Measurements from ENCODE around the gene TARM1. TPM values are rescaled to one million over a fixed set of nuclear protein-coding genes. Genes with fewer than 3 reads are reported as not detected.

TARM1 gene
- not detected in 2 replicates for total RNA-seq

DNA sequence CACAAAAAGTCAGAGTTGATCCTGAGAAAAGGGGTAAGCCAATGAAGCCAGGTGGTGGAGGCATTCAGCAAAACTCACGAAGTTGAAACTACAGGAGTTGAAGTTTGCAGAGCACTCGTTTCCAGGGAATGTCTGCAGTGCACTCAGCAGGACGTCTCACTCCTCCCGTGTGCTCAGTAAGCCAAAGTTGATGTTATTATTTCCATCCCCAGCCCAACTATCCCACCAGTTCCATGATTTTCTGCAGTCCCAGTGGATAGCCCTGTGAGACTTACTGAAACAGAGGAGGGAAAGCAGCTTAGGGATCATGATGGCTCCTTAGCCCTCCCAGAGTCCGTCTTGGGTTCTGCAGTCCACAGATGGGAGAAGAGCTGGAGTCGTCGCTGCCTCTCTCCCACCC is at the start of gene TARM1:
TSS of gene TARM1 (minus strand) at position 334 of the 400 bp plus-strand sequence. CDS start at position 309, 25 bp downstream.

DNA sequence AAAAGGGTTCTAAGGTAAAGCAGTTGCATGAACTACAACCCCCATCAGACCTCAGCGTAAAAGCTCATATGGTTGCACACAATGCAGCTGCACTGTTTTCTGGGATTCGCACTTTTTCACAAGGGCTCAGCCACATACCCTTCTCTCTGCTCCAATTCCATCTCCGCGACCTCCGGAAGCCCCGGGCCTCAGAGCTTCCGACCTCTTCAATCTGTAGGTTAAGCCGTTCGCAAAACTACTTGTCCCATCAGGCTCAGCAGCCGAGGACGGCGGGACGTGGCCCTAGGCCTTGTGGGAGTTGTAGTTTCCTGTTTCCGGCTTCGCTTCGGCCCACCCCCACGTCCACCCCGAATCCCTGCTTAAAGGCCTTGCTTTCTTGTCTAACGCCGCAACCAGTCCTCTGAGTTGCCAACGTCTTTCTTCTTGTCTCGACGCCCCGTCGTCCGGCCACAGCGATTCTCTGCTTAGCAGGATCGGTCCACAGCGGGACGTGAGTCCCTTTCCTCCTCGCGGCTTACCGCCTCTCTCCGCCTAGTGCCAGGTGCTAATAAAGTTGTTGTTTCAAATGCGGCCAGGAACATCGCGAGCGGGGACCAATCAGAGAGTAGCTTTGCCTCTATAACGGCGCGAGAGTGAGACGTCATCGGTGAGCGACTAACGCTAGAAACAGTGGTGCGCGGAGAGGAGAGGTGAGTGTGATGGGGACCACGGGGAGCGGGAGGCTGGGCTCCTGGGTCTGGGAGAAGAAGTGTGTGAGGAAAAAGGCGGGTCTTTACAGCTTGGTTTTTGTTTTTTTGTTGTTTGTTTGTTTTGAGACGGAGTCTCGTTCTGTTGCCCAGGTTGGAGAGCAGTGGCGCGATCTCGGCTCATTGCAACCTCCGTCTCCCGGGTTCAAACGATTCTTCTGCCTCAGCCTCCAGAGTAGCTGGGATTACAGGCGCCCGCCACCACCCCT is 34.2 kb upstream of the TARM1 start, which contains the start of the genes PRPF31 and TFPT:
TSS of gene PRPF31 (plus strand) at position 646 of the 955 bp plus-strand sequence. CDS start 2,525 bp downstream, outside the sequence.
TSS of gene TFPT (minus strand) at position 549 of the 955 bp plus-strand sequence. CDS start at position 161, 388 bp downstream.

DNA sequence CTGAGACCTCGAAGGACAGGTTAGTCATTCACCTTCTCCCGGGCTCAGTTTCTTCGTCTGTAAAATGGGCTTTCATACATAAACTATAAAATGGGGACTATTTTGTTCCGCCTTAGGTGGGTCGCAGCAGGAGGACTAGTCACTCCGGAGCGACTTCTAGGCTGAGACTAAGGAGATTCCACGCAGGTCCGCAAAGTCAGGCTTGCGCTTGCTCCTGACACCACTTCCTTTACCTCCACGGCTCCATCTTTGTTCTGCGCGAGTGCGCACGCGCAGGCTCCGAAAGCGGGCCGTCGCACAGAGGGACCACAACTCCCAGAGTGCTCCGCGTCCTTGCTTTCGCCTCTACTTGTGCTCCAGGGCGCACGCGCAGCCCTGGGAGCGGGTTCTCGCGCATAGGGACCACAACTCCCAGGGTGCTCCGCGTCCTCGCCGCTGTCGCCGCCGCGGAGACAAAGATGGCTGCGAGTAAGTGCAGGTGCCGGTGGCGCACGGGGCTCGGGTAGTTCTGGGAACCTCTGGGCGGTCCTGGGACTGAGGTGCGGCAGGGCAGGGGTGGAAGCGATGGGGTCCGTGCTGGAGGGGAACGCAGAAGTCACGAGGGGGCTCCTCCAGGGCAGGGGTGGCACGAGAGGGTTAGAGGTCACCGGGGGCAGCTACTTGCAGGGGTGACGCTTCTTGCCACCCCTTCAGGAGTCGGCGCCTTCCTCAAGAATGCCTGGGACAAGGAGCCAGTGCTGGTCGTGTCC is 21.4 kb upstream of the TARM1 start, which contains the start of gene NDUFA3:
TSS of gene NDUFA3 (plus strand) at position 435 of the 749 bp plus-strand sequence. CDS start at position 459, 24 bp downstream.

GRCh38 chr19:54100561-54100960 is 19.4 kb upstream of the TARM1 start, which contains the start of gene OSCAR:
Gene OSCAR, minus strand, starts transcription at chr19:54100803. Its CDS starts 11 bp downstream, at chr19:54100792.

DNA sequence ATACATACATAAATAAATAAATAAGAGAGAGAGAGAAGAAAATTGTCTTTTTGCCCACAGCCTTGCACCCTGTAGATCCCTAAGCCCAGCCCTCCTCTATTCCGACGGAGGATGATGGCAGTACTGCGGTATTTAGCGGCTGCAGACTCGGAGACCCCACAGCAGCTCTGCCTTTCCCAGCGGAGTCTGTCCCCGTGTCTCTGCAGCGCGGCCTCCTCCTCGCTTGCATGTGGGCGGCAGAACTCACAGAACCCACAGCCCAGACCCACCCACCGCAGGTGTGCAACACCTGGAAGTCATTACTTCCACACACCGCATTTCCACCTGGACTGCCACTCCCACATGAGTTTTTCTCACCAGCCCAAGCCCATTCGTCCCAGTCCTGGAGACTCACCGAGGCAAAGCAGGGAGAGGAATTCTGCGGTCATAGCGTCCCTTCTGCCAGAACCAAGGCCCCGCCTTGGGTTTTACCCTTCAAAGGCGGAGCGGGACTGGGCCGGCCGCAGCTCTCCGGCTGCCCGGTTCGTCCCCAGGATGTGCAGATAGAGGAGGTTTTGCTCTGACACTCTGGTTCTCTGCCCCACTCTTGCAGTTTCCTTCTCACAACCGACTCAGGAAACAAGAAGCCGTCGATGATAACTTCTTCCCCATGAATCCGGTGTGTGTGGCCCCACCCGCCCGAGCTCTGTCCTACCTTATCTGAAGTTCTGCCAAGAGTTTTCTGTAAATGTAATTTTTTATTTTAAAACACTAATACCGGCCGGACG is 17.6 kb downstream of the TARM1 start, which contains the start of gene VSTM1:
TSS of gene VSTM1 (minus strand) at position 548 of the 767 bp plus-strand sequence. CDS start at position 428, 120 bp downstream.

Other genes with a start within 250 kb of the TARM1 start
- 169 and 237 TPM in 2 replicates for gene MYADM, start 213.5 kb downstream of the TARM1 start, total RNA-seq
- gene PRKCG, start 199.2 kb downstream of the TARM1 start, total RNA-seq = under 0.01 TPM in 1 of 2 replicates, not detected in the other
- 0.13 and 1.1 TPM in 2 replicates for gene CACNG7, start 172.1 kb downstream of the TARM1 start, total RNA-seq
- under 0.01 and 0.13 TPM in 2 replicates for gene CACNG8, start 118.4 kb downstream of the TARM1 start, total RNA-seq
- 0.89 TPM in 1 of 2 replicates, not detected in the other for gene CACNG6, start 89.7 kb downstream of the TARM1 start, total RNA-seq
- gene VSTM1, start 17.5 kb downstream of the TARM1 start, total RNA-seq = not detected in 2 replicates
- 1.5 TPM in 1 of 2 replicates, not detected in the other for gene OSCAR, start 19.4 kb upstream of the TARM1 start, total RNA-seq
- gene NDUFA3, start 21.5 kb upstream of the TARM1 start, total RNA-seq = 38.1 and 79.7 TPM in 2 replicates
- gene TFPT, start 34.3 kb upstream of the TARM1 start, total RNA-seq = 15.0 and 16.8 TPM in 2 replicates
- 75.3 and 100 TPM in 2 replicates for gene PRPF31, start 34.4 kb upstream of the TARM1 start, total RNA-seq
- gene CNOT3, start 56.4 kb upstream of the TARM1 start, total RNA-seq = 17.9 and 20.4 TPM in 2 replicates
- 3.5 and 5.2 TPM in 2 replicates for gene LENG1, start 78.4 kb upstream of the TARM1 start, total RNA-seq
- gene TMC4, start 91.8 kb upstream of the TARM1 start, total RNA-seq = 4.1 TPM in 1 of 2 replicates, not detected in the other
- gene MBOAT7, start 108.2 kb upstream of the TARM1 start, total RNA-seq = 140 and 150 TPM in 2 replicates
- 106 and 125 TPM in 2 replicates for gene TSEN34, start 109.9 kb upstream of the TARM1 start, total RNA-seq
- 1,803 and 1,860 TPM in 2 replicates for gene RPS9, start 119.5 kb upstream of the TARM1 start, total RNA-seq
- gene LILRB3, start 141.6 kb upstream of the TARM1 start, total RNA-seq = 1.1 TPM in 1 of 2 replicates, not detected in the other
- not detected in 2 replicates for gene LILRA6, start 161.4 kb upstream of the TARM1 start, total RNA-seq
- gene LILRB5, start 175.9 kb upstream of the TARM1 start, total RNA-seq = not detected in 2 replicates
- not detected in 2 replicates for gene LILRB2, start 199.7 kb upstream of the TARM1 start, total RNA-seq
- gene LILRA5, start 231.8 kb upstream of the TARM1 start, total RNA-seq = not detected in 2 replicates

Data from mesangial cell (primary cell).